KOPT-K1 (cell line): ENCODE data around the gene RAB6B.

Source experiments
- H3K27ac ChIP-seq: fragments of 200-600 bp; sonication (generic); 2 replicates; pipeline ENCODE4 v1.5.1; 2016; ENCODE audit warnings: antibody characterized with exemption, mild to moderate bottlenecking, low read depth, low read length; ENCODE audit not compliant: poor library complexity, severe bottlenecking
- H3K36me3 ChIP-seq: fragments of 200-600 bp; sonication (generic); 2 replicates; pipeline ENCODE4 v1.5.1; 2017; ENCODE audit warnings: antibody characterized with exemption, mild to moderate bottlenecking, low read length, moderate library complexity; ENCODE audit not compliant: insufficient read depth
- H3K9me3 ChIP-seq: fragments of 200-600 bp; sonication (generic); 2 replicates; pipeline ENCODE4 v1.5.1; 2017; ENCODE audit warnings: antibody characterized with exemption, low read length, mild to moderate bottlenecking; ENCODE audit not compliant: insufficient read depth, poor library complexity, severe bottlenecking

The RAB6B gene

GRCh38 chr3:133821767-133822638, 73.7 kb downstream of the RAB6B start:
- peaks cover 86% of the 10 kb centered on the region for H3K36me3 ChIP-seq

GRCh38 chr3:133820889-133821675, 74.6 kb downstream of the RAB6B start:
- Histone ChIP-seq H3K36me3 (peaks cover 95% of the 10 kb centered on the region), H3K9me3 (no peaks in the 10 kb centered on the region), H3K27ac (no peak overlapping the region)

More at GRCh38 chr3:133821767-133822638, 73.7 kb downstream of the RAB6B start:
- no peaks in the 10 kb centered on the region for H3K9me3 ChIP-seq
- no peak overlapping the region for H3K27ac ChIP-seq

- no peak overlapping the region for H3K27ac ChIP-seq
- H3K9me3 ChIP-seq, result no peaks in the 10 kb centered on the region
- peaks cover 99% of the 10 kb centered on the region for H3K36me3 ChIP-seq
Measured at GRCh38 chr3:133820129-133820528, 75.6 kb downstream of the RAB6B start.

GRCh38 chr3:133815386-133815785, 80.3 kb downstream of the RAB6B start:
- H3K9me3 ChIP-seq, result no peaks in the 10 kb centered on the region
- H3K36me3 ChIP-seq, result peaks cover 100% of the 10 kb centered on the region
- H3K27ac ChIP-seq, result no peak overlapping the region

GRCh38 chr3:133812872-133813271, 82.8 kb downstream of the RAB6B start:
- H3K9me3 ChIP-seq, result no peaks in the 10 kb centered on the region
- H3K27ac ChIP-seq, result no peak overlapping the region
- peaks cover 98% of the 10 kb centered on the region for H3K36me3 ChIP-seq

GRCh38 chr3:133805702-133806475, 89.8 kb downstream of the RAB6B start, which contains the start of gene SRPRB:
Gene SRPRB, plus strand, starts transcription at chr3:133805815. Its CDS starts 34 bp downstream, at chr3:133805849.
- no peaks in the 10 kb centered on the region for H3K9me3 ChIP-seq
- peak within 1 kb of the TSS; percentile 61 for H3K27ac ChIP-seq
- peaks cover 37% of the 10 kb centered on the region for H3K36me3 ChIP-seq

- H3K27ac ChIP-seq, result no peak overlapping the region
- H3K36me3 ChIP-seq, result peaks cover 31% of the 10 kb centered on the region
- H3K9me3 ChIP-seq, result no peaks in the 10 kb centered on the region
Measured at GRCh38 chr3:133805384-133805701, 90.3 kb downstream of the RAB6B start.

- Histone ChIP-seq H3K9me3 (no peaks in the 10 kb centered on the region), H3K27ac (no peak overlapping the region), H3K36me3 (peaks cover 27% of the 10 kb centered on the region)
Measured at GRCh38 chr3:133804896-133805295, 90.8 kb downstream of the RAB6B start.

- Histone ChIP-seq H3K9me3 (no peaks in the 10 kb centered on the region), H3K27ac (no peak overlapping the region), H3K36me3 (peaks cover 14% of the 10 kb centered on the region)
Measured at GRCh38 chr3:133803469-133803868, 92.2 kb downstream of the RAB6B start.

GRCh38 chr3:133799794-133800585, 95.7 kb downstream of the RAB6B start:
- Histone ChIP-seq H3K36me3 (no peaks in the 10 kb centered on the region), H3K9me3 (peaks cover 13% of the 10 kb centered on the region), H3K27ac (no peak overlapping the region)

GRCh38 chr3:133797396-133798105, 98.1 kb downstream of the RAB6B start:
- peaks cover 37% of the 10 kb centered on the region for H3K9me3 ChIP-seq
- no peak overlapping the region for H3K27ac ChIP-seq
- H3K36me3 ChIP-seq, result no peaks in the 10 kb centered on the region

GRCh38 chr3:133792171-133792763, 103.4 kb downstream of the RAB6B start:
- peaks cover 65% of the 10 kb centered on the region for H3K9me3 ChIP-seq
- no peak overlapping the region for H3K27ac ChIP-seq
- H3K36me3 ChIP-seq, result no peaks in the 10 kb centered on the region

- no peak overlapping the region for H3K27ac ChIP-seq
- H3K36me3 ChIP-seq, result no peaks in the 10 kb centered on the region
- H3K9me3 ChIP-seq, result peaks cover 33% of the 10 kb centered on the region
Measured at GRCh38 chr3:133788024-133788423, 107.7 kb downstream of the RAB6B start.
